NT2/D1 (cell line): Measurements from ENCODE around the gene VTCN1.
"Not testable (repeated sequence)": the region's sequence is repeated elsewhere in the genome, so short reads cannot be mapped to it uniquely, and the experiment has no call there.

Experiments used
- DNase-seq: peaks from one replicate; pipeline ENCODE4 v3.0.0-alpha.2; 2011; ENCODE audit warnings: low read depth, low spot score
- H3K27me3 ChIP-seq: 2 replicates; pipeline ENCODE4 v1.6.0; 2011; ENCODE audit warnings: mild to moderate bottlenecking; ENCODE audit not compliant: insufficient read length, insufficient read depth
- H3K36me3 ChIP-seq: 2 replicates; pipeline ENCODE4 v1.6.1; 2011; ENCODE audit warnings: mild to moderate bottlenecking, low read length, mixed read lengths; ENCODE audit not compliant: insufficient read depth, insufficient read length
- H3K4me1 ChIP-seq: 2 replicates; pipeline ENCODE4 v1.5.1; 2011; ENCODE audit not compliant: insufficient read depth, insufficient read length
- H3K4me3 ChIP-seq: 2 replicates; pipeline ENCODE4 v1.5.1; 2011; ENCODE audit warnings: low read depth; ENCODE audit not compliant: insufficient read length
- H3K9ac ChIP-seq: 2 replicates; pipeline ENCODE4 v1.6.0; 2011; ENCODE audit warnings: low read depth; ENCODE audit not compliant: insufficient read length
- H3K9me3 ChIP-seq: 2 replicates; pipeline ENCODE4 v1.5.1; 2011; ENCODE audit warnings: mild to moderate bottlenecking, low read length; ENCODE audit not compliant: insufficient read depth
- SUZ12 ChIP-seq: IDR thresholded peaks from 2 replicates; pipeline ENCODE4 v1.6.1; 2011; ENCODE audit not compliant: insufficient read length, insufficient read depth; ENCODE audit errors: extremely low read depth
- YY1 ChIP-seq: IDR thresholded peaks from 2 replicates; pipeline ENCODE4 v1.6.1; 2011; ENCODE audit not compliant: insufficient read length, insufficient read depth
- ZNF274 ChIP-seq: IDR thresholded peaks from 2 replicates; pipeline ENCODE4 v1.6.1; 2011; ENCODE audit warnings: mild to moderate bottlenecking, low read depth, low read length

VTCN1 gene

DNA sequence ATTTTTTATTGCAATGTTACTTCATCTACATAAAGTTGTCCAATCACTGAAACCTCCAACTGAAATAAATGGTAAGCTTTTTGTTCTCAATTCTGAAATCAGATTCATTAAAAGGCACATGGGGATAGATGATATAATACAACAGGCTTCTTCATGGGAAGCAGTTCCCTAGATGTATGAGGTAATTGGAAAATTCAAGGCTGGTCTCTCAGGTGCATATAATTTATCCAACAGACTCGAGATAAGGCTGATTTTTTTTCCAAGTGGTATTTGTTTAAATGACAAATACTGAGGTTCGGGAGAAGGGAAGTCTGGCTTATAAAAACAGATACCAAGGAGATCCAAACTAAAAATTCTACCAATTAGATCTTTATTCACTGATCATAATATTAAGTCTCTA, 103.4 kb downstream of the VTCN1 start:
- no peak for DNase-seq
- no peak for TF ChIP-seq ZNF274
- no peak for TF ChIP-seq YY1
- no peak for TF ChIP-seq SUZ12
- Histone ChIP-seq H3K9ac (no peak overlapping the region), H3K9me3 (no peaks in the 10 kb centered on the region), H3K4me1 (no peaks in the 10 kb centered on the region), H3K4me3 (no peak overlapping the region), H3K36me3 (peaks cover 85% of the 10 kb centered on the region), H3K27me3 (no peaks in the 10 kb centered on the region)

DNA sequence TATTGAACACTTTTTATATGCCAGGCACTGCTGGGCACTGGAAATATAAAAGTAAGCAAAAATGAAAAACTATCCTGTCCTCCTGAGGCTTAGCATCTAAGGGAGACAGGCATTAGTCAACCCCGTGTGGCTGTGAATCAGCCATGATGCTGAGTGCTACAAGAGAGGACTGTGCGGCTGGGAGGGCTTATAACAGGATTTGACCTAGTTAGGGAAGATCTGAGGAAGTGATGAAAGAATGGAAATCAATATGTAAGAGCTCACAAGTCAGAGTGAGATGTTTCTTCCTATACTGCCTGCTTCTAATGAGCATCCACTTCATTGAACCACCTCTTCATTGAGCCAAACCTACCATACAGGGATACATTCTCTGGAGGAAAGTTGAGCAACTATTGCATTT, 104.2 kb downstream of the VTCN1 start:
- H3K4me1 ChIP-seq, result no peaks in the 10 kb centered on the region
- no peaks in the 10 kb centered on the region for H3K27me3 ChIP-seq
- TF ChIP-seq SUZ12 (no peak), YY1 (no peak), ZNF274 (no peak)
- peaks cover 87% of the 10 kb centered on the region for H3K36me3 ChIP-seq
- H3K9ac ChIP-seq, result no peak overlapping the region
- no peak for DNase-seq
- no peak overlapping the region for H3K4me3 ChIP-seq
- H3K9me3 ChIP-seq, result no peaks in the 10 kb centered on the region

DNA sequence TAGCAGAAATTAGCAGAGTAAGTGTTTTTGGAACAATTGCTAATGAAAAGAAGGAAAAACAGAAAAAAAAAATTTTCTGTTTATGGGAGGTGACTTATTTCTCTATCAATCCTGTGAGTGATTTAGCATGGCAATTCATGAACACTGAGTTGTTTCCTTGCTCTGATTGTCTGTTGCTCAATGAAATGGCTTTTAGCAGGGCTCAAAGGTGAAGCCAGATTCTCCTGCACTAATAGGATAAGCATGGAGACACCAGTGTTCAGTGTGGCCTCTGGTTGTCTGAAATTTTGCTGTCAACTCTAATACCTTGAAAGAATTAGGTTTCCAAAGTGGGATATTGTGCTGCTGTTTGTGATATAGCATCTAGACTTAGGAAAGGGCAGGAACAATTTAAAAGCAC, 105.0 kb downstream of the VTCN1 start:
- Histone ChIP-seq H3K36me3 (peaks cover 86% of the 10 kb centered on the region), H3K9ac (no peak overlapping the region), H3K27me3 (no peaks in the 10 kb centered on the region), H3K9me3 (no peaks in the 10 kb centered on the region), H3K4me3 (no peak overlapping the region), H3K4me1 (no peaks in the 10 kb centered on the region)
- TF ChIP-seq ZNF274, result no peak
- TF ChIP-seq YY1, result no peak
- no peak for TF ChIP-seq SUZ12
- no peak for DNase-seq

DNA sequence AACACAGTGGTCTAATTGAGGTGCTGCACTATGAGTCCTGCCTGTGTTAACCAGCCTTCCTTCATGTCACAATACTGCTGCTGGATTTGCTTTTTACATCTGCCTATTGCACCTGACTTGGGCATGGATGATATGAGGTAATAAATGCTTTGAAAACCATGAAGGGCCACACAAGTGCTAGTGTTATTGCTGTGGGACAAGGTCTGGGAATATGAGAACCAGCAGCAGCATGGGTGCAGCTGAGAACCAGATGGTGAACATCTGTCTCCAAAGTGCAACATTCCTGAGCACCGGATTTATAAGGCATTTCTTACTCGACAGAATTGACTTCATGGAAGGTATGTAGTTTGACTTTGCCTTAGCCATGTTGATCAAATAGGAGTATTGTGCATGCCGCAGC, 105.7 kb downstream of the VTCN1 start:
- Histone ChIP-seq H3K27me3 (no peaks in the 10 kb centered on the region), H3K36me3 (peaks cover 87% of the 10 kb centered on the region), H3K4me3 (no peak overlapping the region), H3K9me3 (no peaks in the 10 kb centered on the region), H3K9ac (no peak overlapping the region), H3K4me1 (no peaks in the 10 kb centered on the region)
- TF ChIP-seq SUZ12 (no peak), YY1 (no peak), ZNF274 (no peak)
- no peak for DNase-seq

DNA sequence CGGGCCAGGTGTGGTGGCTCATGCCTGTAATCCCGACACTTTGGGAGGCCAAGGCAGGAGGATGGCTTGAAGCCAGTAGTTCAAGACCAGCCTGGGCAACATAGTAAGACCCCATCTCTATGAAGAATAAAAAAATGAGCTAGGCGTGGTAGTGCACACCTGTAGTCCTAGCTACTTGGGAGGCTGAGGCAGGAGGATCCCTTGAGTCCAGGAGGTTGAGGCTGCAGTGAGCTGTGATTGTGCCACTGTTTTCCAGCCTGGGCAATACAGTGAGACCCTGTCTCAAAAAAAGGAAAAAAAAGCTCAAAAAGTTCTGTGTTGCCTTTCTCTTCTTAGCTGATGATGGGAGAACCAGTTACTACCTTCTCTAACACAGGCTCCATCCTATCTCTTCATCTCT, 108.9 kb downstream of the VTCN1 start:
- H3K9me3 ChIP-seq, H3K27me3 ChIP-seq, DNase-seq, H3K9ac ChIP-seq, H3K4me1 ChIP-seq, H3K4me3 ChIP-seq: not testable (repeated sequence)
- peaks cover 90% of the 10 kb centered on the region for H3K36me3 ChIP-seq

DNA sequence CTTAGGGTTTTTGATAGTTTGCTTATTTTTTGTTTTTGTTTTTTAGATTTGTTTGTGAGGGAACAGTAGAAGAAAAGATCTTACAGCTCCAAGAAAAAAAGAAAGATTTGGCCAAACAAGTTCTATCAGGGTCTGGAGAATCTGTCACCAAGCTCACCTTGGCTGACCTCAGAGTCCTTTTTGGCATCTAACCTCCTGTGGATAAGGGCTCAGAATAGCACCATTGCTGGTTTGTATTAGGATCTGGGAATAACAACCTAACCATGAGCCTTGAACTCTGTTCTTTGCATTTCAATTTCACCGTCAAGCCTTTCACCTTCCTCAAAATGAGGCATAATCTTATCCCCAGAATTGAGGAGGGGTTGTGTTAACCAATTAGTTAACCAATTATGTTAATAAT, 109.4 kb downstream of the VTCN1 start:
- TF ChIP-seq ZNF274 (no peak), SUZ12 (no peak), YY1 (no peak)
- no peak overlapping the region for H3K4me3 ChIP-seq
- no peaks in the 10 kb centered on the region for H3K4me1 ChIP-seq
- H3K9ac ChIP-seq, result no peak overlapping the region
- H3K9me3 ChIP-seq, result no peaks in the 10 kb centered on the region
- no peak for DNase-seq
- peaks cover 90% of the 10 kb centered on the region for H3K36me3 ChIP-seq
- H3K27me3 ChIP-seq, result no peaks in the 10 kb centered on the region

DNA sequence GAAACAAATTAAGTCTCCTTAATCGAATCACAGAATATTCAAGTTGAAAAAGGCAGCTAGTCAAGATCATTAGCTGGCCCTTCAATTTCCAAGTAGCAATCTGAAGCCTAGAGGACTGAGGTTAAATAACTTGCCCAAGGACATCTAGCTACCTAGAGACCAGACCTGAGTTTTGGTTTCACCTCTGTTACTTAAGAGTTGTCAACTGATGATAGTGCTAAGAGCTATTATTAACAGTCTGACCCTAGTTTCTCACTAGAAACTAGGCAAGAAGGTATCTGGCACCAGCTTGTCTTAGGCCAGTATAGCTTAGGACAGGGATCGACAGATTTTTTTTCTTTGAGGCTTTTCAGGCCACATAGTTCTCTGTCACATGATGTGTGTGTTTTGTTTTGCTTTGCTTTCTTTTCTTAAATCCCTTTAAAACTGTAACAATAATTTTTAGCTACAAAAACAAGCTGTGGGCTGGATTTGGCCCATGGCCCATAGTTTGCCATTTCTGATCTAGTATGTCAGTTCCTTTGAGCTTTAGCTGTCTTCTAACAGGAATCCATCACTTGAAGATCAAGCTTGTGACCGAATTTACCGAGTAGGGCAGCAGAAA, 112.3 kb downstream of the VTCN1 start:
- TF ChIP-seq YY1 (no peak), ZNF274 (no peak), SUZ12 (no peak)
- H3K4me3 ChIP-seq, result no peak overlapping the region
- H3K27me3 ChIP-seq, result no peaks in the 10 kb centered on the region
- no peak for DNase-seq
- H3K9ac ChIP-seq, result no peak overlapping the region
- H3K36me3 ChIP-seq, result peaks cover 97% of the 10 kb centered on the region
- H3K9me3 ChIP-seq, result no peaks in the 10 kb centered on the region
- H3K4me1 ChIP-seq, result no peaks in the 10 kb centered on the region

DNA sequence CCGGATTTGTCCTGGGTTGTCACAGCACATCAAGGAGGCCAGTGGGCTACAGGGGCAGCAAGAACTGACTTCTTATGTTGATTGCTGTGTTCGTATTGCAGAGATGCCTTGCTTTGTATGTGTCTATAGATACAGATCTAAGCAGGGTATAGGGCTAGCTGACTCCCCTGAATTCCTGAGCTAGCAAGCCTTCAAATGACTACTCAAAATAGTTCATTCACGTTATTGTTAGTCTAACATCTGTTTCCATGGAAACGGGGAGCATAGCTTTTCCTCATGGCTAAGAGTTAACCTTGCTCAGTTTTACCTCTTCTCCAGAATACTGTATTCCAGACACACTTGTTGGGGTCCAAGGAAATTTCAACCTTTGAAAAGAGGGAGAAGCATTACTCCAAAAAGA, 113.3 kb downstream of the VTCN1 start:
- Histone ChIP-seq H3K27me3 (no peaks in the 10 kb centered on the region), H3K4me1 (peaks cover 3% of the 10 kb centered on the region), H3K4me3 (no peak overlapping the region), H3K9me3 (no peaks in the 10 kb centered on the region), H3K9ac (no peak overlapping the region), H3K36me3 (peaks cover 94% of the 10 kb centered on the region)
- TF ChIP-seq ZNF274 (no peak), YY1 (no peak), SUZ12 (no peak)
- no peak for DNase-seq
